Neural cell (in vitro differentiated cells): ENCODE data around the gene CAPN10. TPM values are rescaled to one million over a fixed set of nuclear protein-coding genes. Genes with fewer than 3 reads are reported as not detected.

ENCODE experiments used
- H2AFZ ChIP-seq: fragments of 200-600, 300-800 bp; sonication (generic), shearing (Covaris generic); 2 replicates; pipeline ENCODE4 v1.6.0; 2014; ENCODE audit warnings: low read depth, mild to moderate bottlenecking, antibody characterized with exemption, low read length, moderate library complexity
- H3F3A ChIP-seq: fragments of 200-600 bp; shearing (Covaris generic); 2 replicates; pipeline ENCODE4 v1.6.1; 2016; ENCODE audit warnings: mild to moderate bottlenecking, moderate library complexity, mixed read lengths, antibody characterized with exemption, low read length; ENCODE audit not compliant: insufficient read depth, poor library complexity, severe bottlenecking
- H3K27ac ChIP-seq: fragments of 200-600, 300-800 bp; sonication (generic), shearing (Covaris generic); 2 replicates; pipeline ENCODE4 v1.5.1; 2014; ENCODE audit warnings: mild to moderate bottlenecking, low read length, moderate library complexity
- H3K27me3 ChIP-seq: fragments of 300-800, 200-600 bp; sonication (generic), shearing (Covaris generic); 2 replicates; pipeline ENCODE4 v1.6.0; 2014; ENCODE audit warnings: mild to moderate bottlenecking, low read depth, low read length, moderate library complexity; ENCODE audit not compliant: insufficient read depth
- H3K36me3 ChIP-seq: fragments of 300-800, 200-600 bp; sonication (generic), shearing (Covaris generic); 2 replicates; pipeline ENCODE4 v1.5.1; 2014; ENCODE audit warnings: mild to moderate bottlenecking, antibody characterized with exemption, low read length, moderate library complexity; ENCODE audit not compliant: insufficient read depth
- H3K4me2 ChIP-seq: fragments of 300-800, 200-600 bp; sonication (generic), shearing (Covaris generic); 2 replicates; pipeline ENCODE4 v1.6.0; 2014; ENCODE audit warnings: mild to moderate bottlenecking, low read length
- H3K4me3 ChIP-seq: fragments of 300-800, 200-600 bp; sonication (generic), shearing (Covaris generic); 2 replicates; pipeline ENCODE4 v1.5.1; 2014; ENCODE audit warnings: mild to moderate bottlenecking, low read length, moderate library complexity
- H3K79me2 ChIP-seq: fragments of 200-600 bp; shearing (Covaris generic); replicated peaks from 2 replicates; pipeline ENCODE4 v1.6.0; 2014; ENCODE audit warnings: mild to moderate bottlenecking, low read length, moderate library complexity; ENCODE audit not compliant: insufficient read depth
- H3K9ac ChIP-seq: fragments of 300-800, 200-600 bp; sonication (generic), shearing (Covaris generic); 2 replicates; pipeline ENCODE4 v1.6.1; 2016; ENCODE audit warnings: mild to moderate bottlenecking, low read length, mixed read lengths
- H3K9me2 ChIP-seq: fragments of 200-600 bp; shearing (Covaris generic); 2 replicates; pipeline ENCODE4 v1.6.1; 2016; ENCODE audit warnings: mild to moderate bottlenecking, low read length, mixed read lengths; ENCODE audit not compliant: insufficient read depth
- H3K9me3 ChIP-seq: fragments of 200-600, 300-800 bp; sonication (generic), shearing (Covaris generic); 2 replicates; pipeline ENCODE4 v1.6.1; 2016; ENCODE audit warnings: mild to moderate bottlenecking, mixed run types, low read length, moderate library complexity, mixed read lengths
- H4K20me1 ChIP-seq: fragments of 200-600 bp; shearing (Covaris generic); 2 replicates; pipeline ENCODE4 v1.6.1; 2016; ENCODE audit warnings: mild to moderate bottlenecking, mixed run types; ENCODE audit not compliant: insufficient read depth
- CTCF ChIP-seq: fragments of 450-650 bp; IDR thresholded peaks from 2 replicates; pipeline ENCODE4 v1.5.1; 2014; ENCODE audit warnings: antibody characterized with exemption, mild to moderate bottlenecking, moderate library complexity; ENCODE audit not compliant: poor library complexity, severe bottlenecking
- EP300 ChIP-seq: fragments of 450-650 bp; conservative IDR thresholded peaks from 2 replicates; pipeline ENCODE4 v1.6.1; 2014; ENCODE audit warnings: antibody characterized with exemption, mild to moderate bottlenecking, moderate library complexity; ENCODE audit not compliant: poor library complexity, severe bottlenecking
- EZH2 ChIP-seq: fragments of 200-600, 300-800 bp; shearing (Covaris generic), sonication (generic); IDR thresholded peaks from 2 replicates; pipeline ENCODE4 v1.6.1; 2014; ENCODE audit warnings: antibody characterized with exemption, low read length, borderline replicate concordance, mild to moderate bottlenecking; ENCODE audit not compliant: insufficient read depth, poor library complexity, severe bottlenecking
- MXI1 ChIP-seq: fragments of 450-650 bp; conservative IDR thresholded peaks from 2 replicates; pipeline ENCODE4 v1.6.1; 2014; ENCODE audit warnings: antibody characterized with exemption, mild to moderate bottlenecking; ENCODE audit not compliant: poor library complexity, severe bottlenecking
- POLR2AphosphoS5 ChIP-seq: IDR thresholded peaks from 2 replicates; pipeline ENCODE4 v1.6.1; 2012
- RAD21 ChIP-seq: fragments of 450-650 bp; conservative IDR thresholded peaks from 2 replicates; pipeline ENCODE4 v1.6.1; 2014; ENCODE audit warnings: antibody characterized with exemption, mild to moderate bottlenecking, moderate library complexity
- REST ChIP-seq: IDR thresholded peaks from 2 replicates; pipeline ENCODE4 v1.6.1; 2012; ENCODE audit warnings: borderline replicate concordance
- SMC3 ChIP-seq: fragments of 450-650 bp; conservative IDR thresholded peaks from 2 replicates; pipeline ENCODE4 v1.6.1; 2014; ENCODE audit warnings: antibody characterized with exemption, mild to moderate bottlenecking, moderate library complexity; ENCODE audit not compliant: poor library complexity
- TAF1 ChIP-seq: IDR thresholded peaks from 2 replicates; pipeline ENCODE4 v1.6.1; 2012; ENCODE audit warnings: low read depth
- polyA plus RNA-seq: library from polyadenylated mRNA; depleted of rRNA; stranded (reverse); fragments of >200 nt; gene quantifications from 2 replicates; pipeline ENCODE4 v1.2.3, GENCODE V29; 2014

Gene CAPN10
- polyA plus RNA-seq, 1 donor from 2014 or later: 120 TPM

DNA sequence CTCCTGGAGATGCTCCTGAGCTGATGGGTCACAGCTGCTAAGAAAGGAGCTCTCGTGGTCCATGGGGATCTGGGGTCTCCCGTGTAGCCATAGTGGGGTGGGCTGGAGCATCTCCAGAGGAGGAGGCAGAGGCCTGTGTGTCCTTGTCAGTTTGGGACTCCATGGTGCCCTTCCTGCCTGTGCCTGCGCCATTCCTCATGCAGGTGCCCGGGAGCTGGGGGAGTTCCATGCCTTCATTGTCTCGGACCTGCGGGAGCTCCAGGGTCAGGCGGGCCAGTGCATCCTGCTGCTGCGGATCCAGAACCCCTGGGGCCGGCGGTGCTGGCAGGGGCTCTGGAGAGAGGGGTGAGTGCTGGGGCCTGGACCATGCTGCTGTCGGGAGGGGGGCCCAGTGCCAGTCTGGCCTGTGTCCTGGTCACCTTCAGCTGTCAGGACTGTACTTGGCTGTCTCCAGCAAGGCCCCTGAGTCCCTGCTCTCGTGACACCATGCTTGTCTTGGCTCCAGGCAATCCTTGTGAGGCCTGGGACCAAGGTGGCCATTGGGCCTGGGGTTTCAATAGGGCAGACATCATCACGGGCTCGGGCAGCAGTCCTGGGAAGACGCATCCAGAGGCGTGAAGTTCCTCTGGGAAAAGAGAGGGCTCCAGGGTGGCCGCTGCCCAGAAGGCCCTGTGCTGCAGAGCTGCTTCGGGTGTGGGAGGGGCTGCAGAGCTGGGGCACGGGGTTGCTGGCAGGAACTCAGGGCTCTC, 7.3 kb downstream of the CAPN10 start:
- Histone ChIP-seq H3K27ac (no peak overlapping the region), H3K79me2 (peaks cover 2% of the 10 kb centered on the region), H3K4me2 (no peak overlapping the region), H4K20me1 (no peaks in the 10 kb centered on the region), H3K27me3 (no peaks in the 10 kb centered on the region), H2AFZ (no peak overlapping the region), H3K4me3 (no peak overlapping the region), H3K9ac (no peak overlapping the region), H3K9me3 (no peaks in the 10 kb centered on the region), H3K9me2 (no peaks in the 10 kb centered on the region), H3F3A (no peaks in the 10 kb centered on the region), H3K36me3 (no peaks in the 10 kb centered on the region)
- TF ChIP-seq RAD21 (no peak), MXI1 (no peak), REST (no peak), EZH2 (no peak), POLR2AphosphoS5 (no peak), TAF1 (no peak), CTCF (no peak), EP300 (no peak), SMC3 (no peak)

DNA sequence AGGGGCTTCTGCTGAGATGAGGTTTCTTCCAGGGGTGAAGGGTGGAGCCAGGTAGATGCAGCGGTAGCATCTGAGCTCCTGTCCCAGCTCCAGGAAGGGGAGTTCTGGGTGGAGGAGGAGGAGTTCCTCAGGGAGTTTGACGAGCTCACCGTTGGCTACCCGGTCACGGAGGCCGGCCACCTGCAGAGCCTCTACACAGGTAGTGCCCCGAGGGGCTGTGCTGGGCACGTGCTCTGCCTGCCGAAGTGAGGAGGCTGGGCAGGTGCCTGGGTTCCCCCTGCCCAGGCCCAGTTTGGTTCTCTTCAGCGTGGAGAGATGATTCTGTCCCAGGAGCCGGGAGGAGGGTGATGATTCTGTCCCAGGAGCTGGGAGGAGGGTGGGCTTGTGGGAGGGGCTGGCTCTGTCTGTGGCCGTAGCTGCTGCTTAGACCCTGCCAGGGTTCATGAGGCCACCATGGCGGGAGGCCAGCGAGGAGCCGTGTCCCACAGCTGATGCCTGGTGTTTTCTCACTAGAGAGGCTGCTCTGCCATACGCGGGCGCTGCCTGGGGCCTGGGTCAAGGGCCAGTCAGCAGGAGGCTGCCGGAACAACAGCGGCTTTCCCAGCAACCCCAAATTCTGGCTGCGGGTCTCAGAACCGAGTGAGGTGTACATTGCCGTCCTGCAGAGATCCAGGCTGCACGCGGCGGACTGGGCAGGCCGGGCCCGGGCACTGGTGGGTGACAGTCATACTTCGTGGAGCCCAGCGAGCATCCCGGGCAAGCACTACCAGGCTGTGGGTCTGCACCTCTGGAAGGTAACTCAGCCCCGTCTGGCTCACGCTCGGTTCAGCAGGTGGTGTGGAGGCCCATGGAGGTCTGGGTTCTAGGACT, 8.2 kb downstream of the CAPN10 start:
- H3K4me2 ChIP-seq: no peak overlapping the region
- H2AFZ ChIP-seq: no peak overlapping the region
- H3F3A ChIP-seq: no peaks in the 10 kb centered on the region
- no peaks in the 10 kb centered on the region for H3K9me2 ChIP-seq
- no peak overlapping the region for H3K4me3 ChIP-seq
- H3K9me3 ChIP-seq: no peaks in the 10 kb centered on the region
- no peak for TF ChIP-seq RAD21
- no peak for TF ChIP-seq REST
- TF ChIP-seq TAF1: no peak
- no peak for TF ChIP-seq CTCF
- no peak for TF ChIP-seq POLR2AphosphoS5
- H4K20me1 ChIP-seq: no peaks in the 10 kb centered on the region
- no peaks in the 10 kb centered on the region for H3K27me3 ChIP-seq
- H3K36me3 ChIP-seq: no peaks in the 10 kb centered on the region
- no peak overlapping the region for H3K9ac ChIP-seq
- H3K27ac ChIP-seq: no peak overlapping the region
- H3K79me2 ChIP-seq: no peaks in the 10 kb centered on the region
